HEK293 (cell line): ENCODE measurements around the gene STX18.

Source experiments
- CTCF ChIA-PET: fragments of 350-600 bp; formaldehyde crosslinking; extraction: SDS; loops from one replicate; lab custom pipeline; 2021; ENCODE audit warnings: antibody characterized with exemption; lab: Yijun Ruan, JAX
- POLR2A ChIA-PET: fragments of 300-600 bp; formaldehyde crosslinking; extraction: SDS; loops from one replicate; lab custom pipeline; 2020; ENCODE audit warnings: antibody characterized with exemption, inconsistent platforms; lab: Yijun Ruan, JAX
- H3K27ac ChIP-seq: fragments of 200-500 bp; sonication (Bioruptor generic); 2 replicates; pipeline ENCODE4 v1.5.1; 2014; ENCODE audit warnings: low read depth, low read length, control low read depth, inconsistent platforms; ENCODE audit errors: extremely low read depth
- H3K36me3 ChIP-seq, 2 experiments: fragments of 200-500 bp in 1 of 2; sonication (Bioruptor generic) in 1 of 2; 1 replicate in 1 of 2; 2 replicates in 1 of 2; pipeline ENCODE4 v1.5.1; 2014 to 2017; ENCODE audit warnings: inconsistent platforms in 2 of 2, low read length in 2 of 2; ENCODE audit not compliant: control insufficient read depth in 2 of 2, insufficient read depth in 1 of 2
- H3K4me1 ChIP-seq: fragments of 200-500 bp; sonication (Bioruptor generic); 2 replicates; pipeline ENCODE4 v1.5.1; 2014; ENCODE audit warnings: mild to moderate bottlenecking, low read length, inconsistent platforms; ENCODE audit not compliant: control insufficient read depth, insufficient read depth
- H3K4me3 ChIP-seq: 2 replicates; pipeline ENCODE4 v1.5.1; 2011; ENCODE audit warnings: low read depth, mild to moderate bottlenecking, control low read depth, low read length, moderate library complexity
- H3K9me3 ChIP-seq: fragments of 200-500 bp; sonication (Bioruptor generic); 2 replicates; pipeline ENCODE4 v1.5.1; 2014; ENCODE audit warnings: low read depth, low read length, inconsistent platforms; ENCODE audit not compliant: control insufficient read depth, insufficient read depth
- GFI1B ChIP-seq: fragments of 450-650 bp; formaldehyde crosslinking; IDR thresholded peaks from 2 replicates; pipeline ENCODE4 v1.5.1; 2016; ENCODE audit warnings: missing biosample characterization, missing genetic modification characterization
- GLI4 ChIP-seq: fragments of 450-650 bp; formaldehyde crosslinking; IDR thresholded peaks from 2 replicates; pipeline ENCODE4 v1.5.1; 2016; ENCODE audit warnings: missing biosample characterization, missing genetic modification characterization
- IKZF3 ChIP-seq: fragments of 450-650 bp; IDR thresholded peaks from 2 replicates; pipeline ENCODE4 v1.5.0; 2018; ENCODE audit warnings: missing biosample characterization, mild to moderate bottlenecking, missing genetic modification characterization, moderate library complexity
- RBAK ChIP-seq: fragments of 450-650 bp; formaldehyde crosslinking; IDR thresholded peaks from 2 replicates; pipeline ENCODE4 v1.5.1; 2016; ENCODE audit warnings: missing biosample characterization, missing genetic modification characterization
- SETDB1 ChIP-seq: IDR thresholded peaks from one replicate; pipeline ENCODE4 v1.6.1; 2017; ENCODE audit warnings: mild to moderate bottlenecking, low read length, moderate library complexity, mixed read lengths; ENCODE audit not compliant: insufficient read length
- SP2 ChIP-seq: fragments of 450-650 bp; formaldehyde crosslinking; IDR thresholded peaks from 2 replicates; pipeline ENCODE4 v1.5.1; 2016; ENCODE audit warnings: missing biosample characterization, missing genetic modification characterization
- WT1 ChIP-seq: fragments of 450-650 bp; formaldehyde crosslinking; IDR thresholded peaks from 2 replicates; pipeline ENCODE4 v1.5.1; 2016; ENCODE audit warnings: missing biosample characterization, missing genetic modification characterization
- ZFP69B ChIP-seq: fragments of 450-650 bp; formaldehyde crosslinking; IDR thresholded peaks from 2 replicates; pipeline ENCODE4 v1.5.1; 2016; ENCODE audit warnings: missing biosample characterization, missing genetic modification characterization
- ZNF112 ChIP-seq: fragments of 450-650 bp; formaldehyde crosslinking; IDR thresholded peaks from 2 replicates; pipeline ENCODE4 v1.5.0; 2017; ENCODE audit warnings: missing biosample characterization, missing genetic modification characterization
- ZNF174 ChIP-seq: fragments of 450-650 bp; formaldehyde crosslinking; IDR thresholded peaks from 2 replicates; pipeline ENCODE4 v1.5.0; 2017; ENCODE audit warnings: missing biosample characterization, mild to moderate bottlenecking, missing genetic modification characterization
- ZNF211 ChIP-seq: fragments of 450-650 bp; formaldehyde crosslinking; IDR thresholded peaks from 2 replicates; pipeline ENCODE4 v1.5.1; 2016; ENCODE audit warnings: low read depth, missing biosample characterization, missing genetic modification characterization
- ZNF214 ChIP-seq: fragments of 450-650 bp; formaldehyde crosslinking; IDR thresholded peaks from 2 replicates; pipeline ENCODE4 v1.5.1; 2017; ENCODE audit warnings: missing biosample characterization, mild to moderate bottlenecking, missing genetic modification characterization, borderline replicate concordance
- ZNF221 ChIP-seq: fragments of 450-650 bp; formaldehyde crosslinking; IDR thresholded peaks from 2 replicates; pipeline ENCODE4 v1.5.1; 2017; ENCODE audit warnings: missing biosample characterization, missing genetic modification characterization, borderline replicate concordance
- ZNF473 ChIP-seq: fragments of 450-650 bp; formaldehyde crosslinking; IDR thresholded peaks from 2 replicates; pipeline ENCODE4 v1.5.1; 2017; ENCODE audit warnings: missing biosample characterization, missing genetic modification characterization
- ZNF560 ChIP-seq: fragments of 450-650 bp; formaldehyde crosslinking; IDR thresholded peaks from 2 replicates; pipeline ENCODE4 v1.5.1; 2017; ENCODE audit warnings: missing biosample characterization, missing genetic modification characterization, borderline replicate concordance
- ZNF624 ChIP-seq: fragments of 450-650 bp; formaldehyde crosslinking; IDR thresholded peaks from 2 replicates; pipeline ENCODE4 v1.5.1; 2017; ENCODE audit warnings: missing biosample characterization, missing genetic modification characterization
- ZNF658 ChIP-seq: fragments of 450-650 bp; formaldehyde crosslinking; IDR thresholded peaks from 2 replicates; pipeline ENCODE4; 2016; ENCODE audit warnings: missing biosample characterization, missing genetic modification characterization
- ZNF768 ChIP-seq: fragments of 450-650 bp; formaldehyde crosslinking; IDR thresholded peaks from 2 replicates; pipeline ENCODE4 v1.5.1; 2018; ENCODE audit warnings: missing biosample characterization, mild to moderate bottlenecking, missing genetic modification characterization
- TF ChIP-seq, protein P1 (sequence below): fragments of 450-650 bp; IDR thresholded peaks from 2 replicates; pipeline ENCODE4 v1.5.1; 2018; ENCODE audit warnings: missing biosample characterization, mild to moderate bottlenecking, missing genetic modification characterization
- TF ChIP-seq, protein P2 (sequence below): fragments of 450-650 bp; formaldehyde crosslinking; IDR thresholded peaks from 2 replicates; pipeline ENCODE4 v1.5.1; 2017; ENCODE audit warnings: missing biosample characterization, missing genetic modification characterization
- TF ChIP-seq, protein P3 (sequence below): fragments of 450-650 bp; formaldehyde crosslinking; IDR thresholded peaks from 2 replicates; pipeline ENCODE4 v1.5.1; 2016; ENCODE audit warnings: missing biosample characterization, missing genetic modification characterization
- TF ChIP-seq, protein P4 (sequence below): fragments of 450-650 bp; formaldehyde crosslinking; IDR thresholded peaks from 2 replicates; pipeline ENCODE4 v1.5.1; 2016; ENCODE audit warnings: missing biosample characterization, missing genetic modification characterization
- TF ChIP-seq, protein P5 (sequence below): fragments of 450-650 bp; formaldehyde crosslinking; IDR thresholded peaks from 2 replicates; pipeline ENCODE4 v1.5.1; 2016; ENCODE audit warnings: missing biosample characterization, missing genetic modification characterization
- TF ChIP-seq, protein P6 (sequence below): fragments of 450-650 bp; formaldehyde crosslinking; IDR thresholded peaks from 2 replicates; pipeline ENCODE4 v1.5.1; 2016; ENCODE audit warnings: missing biosample characterization, missing genetic modification characterization

The STX18 gene

DNA sequence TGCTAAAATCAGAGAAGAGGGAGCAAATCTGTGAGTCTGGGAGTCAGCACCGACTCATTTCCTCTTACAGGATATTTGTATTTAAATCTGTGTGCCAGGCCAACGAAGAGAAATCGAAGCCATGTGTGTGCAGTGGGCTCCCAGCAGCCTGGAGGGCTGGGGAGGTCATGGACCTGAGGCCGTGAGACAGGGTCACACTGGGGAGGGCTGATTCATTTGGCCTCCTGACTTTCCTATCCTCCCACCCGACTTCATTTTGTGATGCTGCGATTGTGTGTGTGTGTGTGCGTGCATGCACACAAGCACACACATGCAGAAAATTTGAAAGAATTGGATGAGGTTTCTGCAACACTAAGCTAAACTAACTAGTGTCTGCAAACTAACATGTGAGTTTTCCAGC lies 48.7 kb upstream of the STX18 start:
- Histone ChIP-seq H3K9me3 (no peaks in the 10 kb centered on the region), H3K4me3 (no peak overlapping the region), H3K4me1 (no peaks in the 10 kb centered on the region), H3K36me3 (no peaks in the 10 kb centered on the region), H3K27ac (no peak overlapping the region)
- CTCF ChIA-PET: interaction anchor here (0.9 to 1.1 kb wide), 2 partner anchors 71 to 219 kb away, joined by 3 to 5 read pairs; no protein-coding TSS in a partner anchor
- POLR2A ChIA-PET: no interaction called here
- no peak for TF ChIP-seq ZNF214 (tag by site-specific recombination)
- TF ChIP-seq, protein P1, sequence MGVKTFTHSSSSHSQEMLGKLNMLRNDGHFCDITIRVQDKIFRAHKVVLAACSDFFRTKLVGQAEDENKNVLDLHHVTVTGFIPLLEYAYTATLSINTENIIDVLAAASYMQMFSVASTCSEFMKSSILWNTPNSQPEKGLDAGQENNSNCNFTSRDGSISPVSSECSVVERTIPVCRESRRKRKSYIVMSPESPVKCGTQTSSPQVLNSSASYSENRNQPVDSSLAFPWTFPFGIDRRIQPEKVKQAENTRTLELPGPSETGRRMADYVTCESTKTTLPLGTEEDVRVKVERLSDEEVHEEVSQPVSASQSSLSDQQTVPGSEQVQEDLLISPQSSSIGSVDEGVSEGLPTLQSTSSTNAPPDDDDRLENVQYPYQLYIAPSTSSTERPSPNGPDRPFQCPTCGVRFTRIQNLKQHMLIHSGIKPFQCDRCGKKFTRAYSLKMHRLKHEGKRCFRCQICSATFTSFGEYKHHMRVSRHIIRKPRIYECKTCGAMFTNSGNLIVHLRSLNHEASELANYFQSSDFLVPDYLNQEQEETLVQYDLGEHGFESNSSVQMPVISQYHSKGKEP (tag by site-specific recombination): no peak
- TF ChIP-seq, protein P2, sequence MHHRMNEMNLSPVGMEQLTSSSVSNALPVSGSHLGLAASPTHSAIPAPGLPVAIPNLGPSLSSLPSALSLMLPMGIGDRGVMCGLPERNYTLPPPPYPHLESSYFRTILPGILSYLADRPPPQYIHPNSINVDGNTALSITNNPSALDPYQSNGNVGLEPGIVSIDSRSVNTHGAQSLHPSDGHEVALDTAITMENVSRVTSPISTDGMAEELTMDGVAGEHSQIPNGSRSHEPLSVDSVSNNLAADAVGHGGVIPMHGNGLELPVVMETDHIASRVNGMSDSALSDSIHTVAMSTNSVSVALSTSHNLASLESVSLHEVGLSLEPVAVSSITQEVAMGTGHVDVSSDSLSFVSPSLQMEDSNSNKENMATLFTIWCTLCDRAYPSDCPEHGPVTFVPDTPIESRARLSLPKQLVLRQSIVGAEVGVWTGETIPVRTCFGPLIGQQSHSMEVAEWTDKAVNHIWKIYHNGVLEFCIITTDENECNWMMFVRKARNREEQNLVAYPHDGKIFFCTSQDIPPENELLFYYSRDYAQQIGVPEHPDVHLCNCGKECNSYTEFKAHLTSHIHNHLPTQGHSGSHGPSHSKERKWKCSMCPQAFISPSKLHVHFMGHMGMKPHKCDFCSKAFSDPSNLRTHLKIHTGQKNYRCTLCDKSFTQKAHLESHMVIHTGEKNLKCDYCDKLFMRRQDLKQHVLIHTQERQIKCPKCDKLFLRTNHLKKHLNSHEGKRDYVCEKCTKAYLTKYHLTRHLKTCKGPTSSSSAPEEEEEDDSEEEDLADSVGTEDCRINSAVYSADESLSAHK: no peak
- no peak for TF ChIP-seq SETDB1
- no peak for TF ChIP-seq ZNF473 (tag by site-specific recombination)
- TF ChIP-seq ZNF221 (tag by site-specific recombination): no peak
- TF ChIP-seq ZNF211: no peak

DNA sequence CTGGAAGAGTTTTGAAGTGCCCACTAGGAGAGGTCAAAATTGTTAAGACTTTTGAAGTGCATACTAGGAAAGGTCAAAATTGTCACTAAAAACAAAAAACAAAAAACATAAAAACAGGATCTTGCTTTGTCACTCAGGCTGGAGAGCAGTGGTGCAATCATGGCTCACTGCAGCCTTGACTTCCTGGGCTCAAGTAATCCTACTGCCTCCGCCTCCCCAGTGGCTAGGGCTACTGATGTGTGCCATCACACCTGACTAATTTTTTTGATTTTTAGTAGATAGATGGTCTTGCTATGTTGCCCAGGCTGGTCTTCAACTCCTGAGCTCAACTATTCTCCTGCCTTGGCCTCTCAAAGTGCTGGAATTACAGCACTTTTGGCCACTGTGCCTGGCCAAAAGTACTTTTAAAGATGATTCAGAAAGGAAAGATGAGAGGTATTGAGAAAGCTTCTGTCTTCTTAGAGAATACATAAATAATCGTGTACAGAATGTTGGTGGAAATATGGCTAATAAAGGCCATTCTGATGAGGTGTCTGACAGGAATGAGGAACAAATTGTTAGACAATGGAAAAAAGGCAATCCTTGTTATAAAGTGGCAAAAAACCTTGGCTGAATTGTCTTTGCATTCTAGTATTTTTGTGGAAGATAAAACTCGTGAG lies 43.3 kb upstream of the STX18 start:
- CTCF ChIA-PET: interaction anchor here (0.7 kb wide), 1 partner anchor 142 kb away, joined by 3 read pairs; no protein-coding TSS in a partner anchor
- H3K36me3 ChIP-seq: no peaks in the 10 kb centered on the region
- no peak overlapping the region for H3K4me3 ChIP-seq
- TF ChIP-seq ZNF112 (tag by site-specific recombination) (no peak), WT1 (tag by site-specific recombination) (no peak), RBAK (no peak), ZFP69B (tag by site-specific recombination) (no peak), ZNF174 (tag by site-specific recombination) (no peak), GLI4 (tag by site-specific recombination) (no peak), ZNF658 (no peak), ZNF624 (no peak), SP2 (tag by site-specific recombination) (no peak), IKZF3 (no peak), GFI1B (tag by site-specific recombination) (no peak), ZNF560 (tag by site-specific recombination) (no peak), ZNF768 (tag by site-specific recombination) (no peak)
- TF ChIP-seq, protein P3, sequence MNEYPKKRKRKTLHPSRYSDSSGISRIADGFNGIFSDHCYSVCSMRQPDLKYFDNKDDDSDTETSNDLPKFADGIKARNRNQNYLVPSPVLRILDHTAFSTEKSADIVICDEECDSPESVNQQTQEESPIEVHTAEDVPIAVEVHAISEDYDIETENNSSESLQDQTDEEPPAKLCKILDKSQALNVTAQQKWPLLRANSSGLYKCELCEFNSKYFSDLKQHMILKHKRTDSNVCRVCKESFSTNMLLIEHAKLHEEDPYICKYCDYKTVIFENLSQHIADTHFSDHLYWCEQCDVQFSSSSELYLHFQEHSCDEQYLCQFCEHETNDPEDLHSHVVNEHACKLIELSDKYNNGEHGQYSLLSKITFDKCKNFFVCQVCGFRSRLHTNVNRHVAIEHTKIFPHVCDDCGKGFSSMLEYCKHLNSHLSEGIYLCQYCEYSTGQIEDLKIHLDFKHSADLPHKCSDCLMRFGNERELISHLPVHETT (tag by site-specific recombination): no peak
- TF ChIP-seq, protein P4, sequence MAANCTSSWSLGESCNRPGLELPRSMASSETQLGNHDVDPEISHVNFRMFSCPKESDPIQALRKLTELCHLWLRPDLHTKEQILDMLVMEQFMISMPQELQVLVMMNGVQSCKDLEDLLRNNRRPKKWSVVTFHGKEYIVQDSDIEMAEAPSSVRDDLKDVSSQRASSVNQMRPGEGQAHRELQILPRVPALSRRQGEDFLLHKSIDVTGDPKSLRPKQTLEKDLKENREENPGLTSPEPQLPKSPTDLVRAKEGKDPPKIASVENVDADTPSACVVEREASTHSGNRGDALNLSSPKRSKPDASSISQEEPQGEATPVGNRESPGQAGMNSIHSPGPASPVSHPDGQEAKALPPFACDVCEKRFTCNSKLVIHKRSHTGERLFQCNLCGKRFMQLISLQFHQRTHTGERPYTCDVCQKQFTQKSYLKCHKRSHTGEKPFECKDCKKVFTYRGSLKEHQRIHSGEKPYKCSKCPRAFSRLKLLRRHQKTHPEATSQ (tag by site-specific recombination): no peak
- TF ChIP-seq, protein P5, sequence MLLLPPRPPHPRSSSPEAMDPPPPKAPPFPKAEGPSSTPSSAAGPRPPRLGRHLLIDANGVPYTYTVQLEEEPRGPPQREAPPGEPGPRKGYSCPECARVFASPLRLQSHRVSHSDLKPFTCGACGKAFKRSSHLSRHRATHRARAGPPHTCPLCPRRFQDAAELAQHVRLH: no peak
- TF ChIP-seq, protein P6, sequence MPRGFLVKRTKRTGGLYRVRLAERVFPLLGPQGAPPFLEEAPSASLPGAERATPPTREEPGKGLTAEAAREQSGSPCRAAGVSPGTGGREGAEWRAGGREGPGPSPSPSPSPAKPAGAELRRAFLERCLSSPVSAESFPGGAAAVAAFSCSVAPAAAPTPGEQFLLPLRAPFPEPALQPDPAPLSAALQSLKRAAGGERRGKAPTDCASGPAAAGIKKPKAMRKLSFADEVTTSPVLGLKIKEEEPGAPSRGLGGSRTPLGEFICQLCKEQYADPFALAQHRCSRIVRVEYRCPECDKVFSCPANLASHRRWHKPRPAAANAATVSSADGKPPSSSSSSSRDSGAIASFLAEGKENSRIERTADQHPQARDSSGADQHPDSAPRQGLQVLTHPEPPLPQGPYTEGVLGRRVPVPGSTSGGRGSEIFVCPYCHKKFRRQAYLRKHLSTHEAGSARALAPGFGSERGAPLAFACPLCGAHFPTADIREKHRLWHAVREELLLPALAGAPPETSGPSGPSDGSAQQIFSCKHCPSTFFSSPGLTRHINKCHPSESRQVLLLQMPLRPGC: no peak
- H3K27ac ChIP-seq: no peak overlapping the region
- H3K4me1 ChIP-seq: no peaks in the 10 kb centered on the region
- POLR2A ChIA-PET: no interaction called here
- no peaks in the 10 kb centered on the region for H3K9me3 ChIP-seq
